ENCODE measurements around the gene TP53BP2. TPM values are rescaled to one million over a fixed set of nuclear protein-coding genes. Genes with fewer than 3 reads are reported as not detected.
A peak's percentile ranks its signal among the peaks of the same experiment; 100 is the strongest.

The TP53BP2 gene
- total RNA-seq, 6 experiments from 2014 or later: 13.7 to 46.4 (median 19.0) TPM

DNA sequence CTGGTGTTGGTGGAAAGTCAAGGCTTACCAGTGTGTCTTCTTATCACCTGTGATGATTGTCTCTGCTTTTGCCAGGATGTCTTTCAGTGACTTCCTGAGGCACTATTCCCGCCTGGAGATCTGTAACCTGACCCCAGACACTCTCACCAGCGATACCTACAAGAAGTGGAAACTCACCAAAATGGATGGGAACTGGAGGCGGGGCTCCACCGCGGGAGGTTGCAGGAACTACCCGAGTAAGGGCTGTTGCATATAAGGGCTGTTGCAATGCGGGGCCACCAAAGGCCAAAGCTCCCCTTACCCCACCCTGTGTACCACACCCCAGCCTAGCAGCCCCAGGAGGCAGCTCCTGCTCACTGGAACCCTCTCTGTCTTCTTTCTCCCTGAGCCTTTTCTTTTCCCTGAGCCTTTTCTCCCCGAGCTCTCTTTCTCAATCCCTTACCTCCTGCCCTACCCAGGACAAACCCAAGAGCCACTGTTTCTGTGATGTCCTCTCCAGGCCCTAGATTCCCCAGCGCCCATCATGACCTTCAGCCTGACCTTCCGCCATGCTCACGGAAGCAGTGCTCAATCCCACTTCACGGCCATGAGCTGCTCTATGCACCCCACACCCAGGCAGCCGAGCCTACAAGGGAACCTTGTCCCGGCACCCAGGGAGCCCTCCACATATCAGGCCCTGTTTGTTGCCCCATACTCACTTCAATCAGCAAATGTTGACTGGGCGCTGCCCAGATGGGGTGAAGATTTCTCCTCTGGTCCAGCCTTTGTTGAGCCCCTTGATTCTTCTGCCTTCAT is 92.8 kb downstream of the TP53BP2 start:
- H3K4me3 ChIP-seq: no peak overlapping the region
- H3K27ac ChIP-seq: no peak overlapping the region
- peaks cover 0 to 7% (median 2%) of the 10 kb centered on the region in 4 donors for H3K36me3 ChIP-seq
- DNase-seq: peak in 1 of 3 donors; percentile 11
- ATAC-seq: no peak
- H3K9me3 ChIP-seq: no peaks in the 10 kb centered on the region
- peaks cover 0 to 14% (median 0%) of the 10 kb centered on the region in 4 donors for H3K4me1 ChIP-seq
- TF ChIP-seq POLR2A (IDR thresholded peaks at IDR 0.05): no peak
- TF ChIP-seq, protein P1, sequence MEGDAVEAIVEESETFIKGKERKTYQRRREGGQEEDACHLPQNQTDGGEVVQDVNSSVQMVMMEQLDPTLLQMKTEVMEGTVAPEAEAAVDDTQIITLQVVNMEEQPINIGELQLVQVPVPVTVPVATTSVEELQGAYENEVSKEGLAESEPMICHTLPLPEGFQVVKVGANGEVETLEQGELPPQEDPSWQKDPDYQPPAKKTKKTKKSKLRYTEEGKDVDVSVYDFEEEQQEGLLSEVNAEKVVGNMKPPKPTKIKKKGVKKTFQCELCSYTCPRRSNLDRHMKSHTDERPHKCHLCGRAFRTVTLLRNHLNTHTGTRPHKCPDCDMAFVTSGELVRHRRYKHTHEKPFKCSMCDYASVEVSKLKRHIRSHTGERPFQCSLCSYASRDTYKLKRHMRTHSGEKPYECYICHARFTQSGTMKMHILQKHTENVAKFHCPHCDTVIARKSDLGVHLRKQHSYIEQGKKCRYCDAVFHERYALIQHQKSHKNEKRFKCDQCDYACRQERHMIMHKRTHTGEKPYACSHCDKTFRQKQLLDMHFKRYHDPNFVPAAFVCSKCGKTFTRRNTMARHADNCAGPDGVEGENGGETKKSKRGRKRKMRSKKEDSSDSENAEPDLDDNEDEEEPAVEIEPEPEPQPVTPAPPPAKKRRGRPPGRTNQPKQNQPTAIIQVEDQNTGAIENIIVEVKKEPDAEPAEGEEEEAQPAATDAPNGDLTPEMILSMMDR (IDR thresholded peaks at IDR 0.05): no peak
- intact Hi-C loops (cut with DNase I): no loop called here
- WGBS (ENCODE audit: insufficient coverage, low coverage, low lambda C conversion rate, missing lambda C conversion rate): 89% methylated on average over 8 of the region's 15 CpGs
- no peaks in the 10 kb centered on the region for H3K27me3 ChIP-seq

DNA sequence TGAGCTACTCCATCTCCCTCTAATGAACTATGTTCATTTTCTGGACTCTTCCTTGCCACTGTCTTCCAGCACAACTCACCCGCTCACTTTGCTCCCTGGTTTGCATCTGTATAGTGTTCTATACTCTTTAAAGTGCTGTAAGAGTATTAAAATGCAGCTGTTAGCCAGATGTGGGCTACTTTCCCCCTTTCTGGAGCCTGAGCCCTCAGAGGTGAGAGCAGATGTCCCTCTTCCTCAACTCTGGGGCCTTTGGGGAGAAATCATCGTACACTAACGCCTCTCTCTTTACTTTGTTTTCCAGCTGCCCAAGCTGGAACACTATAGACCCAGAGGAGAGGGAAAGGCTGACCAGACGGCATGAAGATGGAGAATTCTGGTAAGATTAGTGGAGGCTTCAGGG is 94.1 kb downstream of the TP53BP2 start:
- Histone ChIP-seq H3K27me3 (no peaks in the 10 kb centered on the region), H3K9me3 (no peaks in the 10 kb centered on the region), H3K4me3 (no peak overlapping the region), H3K36me3 (peaks cover 0 to 7% (median 2%) of the 10 kb centered on the region in 4 donors), H3K4me1 (peaks cover 0 to 14% (median 0%) of the 10 kb centered on the region in 4 donors), H3K27ac (no peak overlapping the region)
- ATAC-seq (no peak), DNase-seq (peak in 1 of 3 donors; percentile 6)
- no peak for TF ChIP-seq POLR2A (IDR thresholded peaks at IDR 0.05)
- TF ChIP-seq, protein P1 (IDR thresholded peaks at IDR 0.05): no peak
- 95% methylated on average over 3 of the region's 4 CpGs for WGBS (ENCODE audit: insufficient coverage, low coverage, low lambda C conversion rate, missing lambda C conversion rate)
- intact Hi-C loops (cut with DNase I): no loop called here

DNA sequence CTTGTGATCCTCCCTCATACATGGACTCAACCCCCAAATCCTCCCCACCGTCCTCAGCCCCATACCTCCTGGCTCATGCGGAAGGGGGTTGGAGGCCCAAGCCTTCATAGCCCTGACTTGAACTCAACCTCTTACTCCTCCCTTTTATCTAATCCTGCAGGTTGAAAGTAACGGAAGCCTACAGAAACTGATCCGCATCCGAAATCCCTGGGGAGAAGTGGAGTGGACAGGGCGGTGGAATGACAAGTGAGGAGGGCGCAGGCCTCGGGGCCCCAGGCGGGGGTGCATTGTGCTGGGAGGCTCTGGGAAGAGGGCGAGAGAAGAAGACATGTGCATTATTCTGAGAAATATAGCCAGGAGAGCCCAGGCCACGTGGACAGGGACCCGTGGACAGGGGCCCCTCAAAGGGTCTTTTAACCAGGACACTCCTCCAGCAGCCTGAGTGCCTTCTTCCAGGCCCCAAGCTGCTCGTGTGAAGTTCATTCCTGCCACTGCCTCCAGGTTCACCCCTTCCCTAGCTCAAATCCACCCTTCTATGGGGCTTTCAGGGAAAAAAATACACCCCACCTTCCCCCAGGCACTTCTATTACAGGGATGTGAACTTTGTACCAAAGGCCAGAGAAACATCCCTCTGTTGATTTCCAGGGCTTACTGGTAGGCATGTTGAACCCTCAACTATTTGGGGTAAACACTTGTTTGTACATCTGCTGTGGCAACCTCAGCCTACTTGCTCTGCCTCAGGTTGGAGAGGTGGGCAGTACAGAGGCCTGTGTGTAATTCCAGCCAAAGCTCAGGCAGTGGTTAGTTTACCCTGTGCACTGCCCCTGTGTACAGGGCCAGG is 94.8 kb downstream of the TP53BP2 start:
- intact Hi-C loops (cut with DNase I): no loop called here
- Histone ChIP-seq H3K9me3 (no peaks in the 10 kb centered on the region), H3K4me1 (peaks cover 0 to 14% (median 0%) of the 10 kb centered on the region in 4 donors), H3K36me3 (peaks cover 0 to 7% (median 2%) of the 10 kb centered on the region in 4 donors), H3K27me3 (no peaks in the 10 kb centered on the region), H3K4me3 (no peak overlapping the region), H3K27ac (no peak overlapping the region)
- peak in 1 of 3 donors; percentile 12 for DNase-seq
- no peak for TF ChIP-seq POLR2A (IDR thresholded peaks at IDR 0.05)
- TF ChIP-seq, protein P1 (IDR thresholded peaks at IDR 0.05): no peak
- ATAC-seq: peak; percentile 3 to 46 (median 36)
- 89% methylated on average over 8 of the region's 13 CpGs for WGBS (ENCODE audit: insufficient coverage, low coverage, low lambda C conversion rate, missing lambda C conversion rate)

DNA sequence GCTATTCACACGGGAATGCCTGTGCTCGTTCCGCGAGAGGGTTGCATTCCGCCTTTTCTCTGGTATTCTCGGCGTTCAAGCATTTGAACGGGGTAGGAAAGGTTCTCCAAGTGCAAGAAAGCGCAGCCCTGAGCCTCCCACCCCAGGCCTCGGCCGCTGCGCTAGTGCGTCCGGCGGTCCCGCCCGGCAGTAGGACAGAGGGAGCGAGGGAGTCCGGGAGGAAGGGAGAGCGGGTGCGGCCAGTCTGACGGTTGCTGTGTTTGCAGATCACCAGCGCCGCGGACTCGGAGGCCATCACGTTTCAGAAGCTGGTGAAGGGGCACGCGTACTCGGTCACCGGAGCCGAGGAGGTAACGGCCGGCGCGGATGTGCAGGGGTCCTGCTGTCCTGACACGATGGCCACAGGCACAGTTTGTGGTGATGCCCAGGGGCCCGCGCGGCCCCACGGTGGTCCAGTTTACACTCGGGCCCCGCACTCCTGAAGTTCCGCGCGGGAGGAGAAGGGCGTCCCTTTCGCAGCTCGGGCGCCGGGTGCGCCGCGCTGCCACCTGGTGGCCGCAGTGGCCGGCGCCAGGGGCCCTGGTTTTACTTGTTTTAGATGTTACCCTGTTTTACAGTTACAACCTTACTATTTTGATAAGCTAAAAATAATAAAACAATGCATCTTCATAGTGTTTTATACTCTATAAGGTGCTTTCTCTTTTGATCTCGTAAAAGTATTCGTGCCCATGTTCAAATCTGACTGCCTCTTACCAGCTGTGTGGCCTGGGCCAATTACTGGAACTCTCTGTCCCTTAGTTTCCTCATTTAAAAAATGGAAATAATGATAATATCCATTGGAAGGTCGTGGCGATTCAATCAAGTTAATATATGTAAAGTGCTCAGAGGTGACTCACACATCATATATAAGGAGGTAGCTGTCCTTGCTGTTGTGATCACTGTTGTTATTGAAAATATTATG is 96.7 kb downstream of the TP53BP2 start:
- DNase-seq: peak; percentile 68 to 78 (median 69)
- WGBS (ENCODE audit: insufficient coverage, low coverage, low lambda C conversion rate, missing lambda C conversion rate): 11% methylated on average over 37 of the region's 61 CpGs
- H3K9me3 ChIP-seq: no peaks in the 10 kb centered on the region
- no peak for TF ChIP-seq POLR2A (IDR thresholded peaks at IDR 0.05)
- TF ChIP-seq, protein P1 (IDR thresholded peaks at IDR 0.05): peak; percentile 88 to 97 (median 96)
- peak; percentile 89 to 95 (median 92) for ATAC-seq
- no peaks in the 10 kb centered on the region for H3K27me3 ChIP-seq
- intact Hi-C loops (cut with DNase I): loop anchor here (5.0 kb wide), 1 partner anchor 37 kb away; the partner anchor contains the start of gene CAPN2 (in 2 of the 2)
- peaks cover 0 to 3% (median 1%) of the 10 kb centered on the region in 4 donors for H3K36me3 ChIP-seq
- H3K4me3 ChIP-seq: peak overlapping the region; percentile 52 to 59 (median 57)
- H3K27ac ChIP-seq: peak overlapping the region in 2 of 3 donors; percentile 8 to 18
- H3K4me1 ChIP-seq: peaks cover 0 to 14% (median 0%) of the 10 kb centered on the region in 4 donors
